HG03521 (cell line): ENCODE data around the gene SSBP3.
"Not testable (repeated sequence)": the region's sequence is repeated elsewhere in the genome, so short reads cannot be mapped to it uniquely, and the experiment has no call there.

Source experiments
- ATAC-seq: cut with Tn5 transposase; IDR thresholded peaks from one replicate; pipeline ENCODE4 v1.9.1; 2021; ENCODE audit warnings: mild to moderate bottlenecking, moderate library complexity; ENCODE audit not compliant: unreplicated experiment

The SSBP3 gene

GRCh38 chr1:54406339-54407153, at the start of gene SSBP3:
SSBP3 (minus strand) TSS chr1:54406394.
- peak; percentile 83 for ATAC-seq

- ATAC-seq = no peak
Measured at GRCh38 chr1:54453509-54453908, 47.3 kb upstream of the SSBP3 start.

GRCh38 chr1:54453022-54453421, 46.8 kb upstream of the SSBP3 start:
- ATAC-seq = no peak

GRCh38 chr1:54449431-54449830, 43.2 kb upstream of the SSBP3 start:
- ATAC-seq = not testable (repeated sequence)

GRCh38 chr1:54448801-54449200, 42.6 kb upstream of the SSBP3 start:
- not testable (repeated sequence) for ATAC-seq

DNA sequence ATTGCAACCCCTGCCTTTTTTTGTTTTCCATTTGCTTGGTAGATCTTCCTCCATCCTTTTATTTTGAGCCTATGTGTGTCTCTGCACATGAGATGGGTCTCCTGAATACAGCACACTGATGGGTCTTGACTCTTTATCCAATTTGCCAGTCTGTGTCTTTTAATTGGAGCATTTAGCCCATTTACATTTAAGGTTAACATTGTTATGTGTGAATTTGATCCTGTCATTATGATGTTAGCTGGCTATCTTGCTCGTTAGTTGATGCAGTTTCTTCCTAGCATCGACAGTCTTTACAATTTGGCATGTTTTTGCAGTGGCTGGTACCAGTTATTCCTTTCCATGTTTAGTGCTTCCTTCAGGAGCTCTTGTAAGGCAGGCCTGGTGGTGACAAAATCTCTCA, 40.9 kb upstream of the SSBP3 start:
- ATAC-seq = not testable (repeated sequence)

DNA sequence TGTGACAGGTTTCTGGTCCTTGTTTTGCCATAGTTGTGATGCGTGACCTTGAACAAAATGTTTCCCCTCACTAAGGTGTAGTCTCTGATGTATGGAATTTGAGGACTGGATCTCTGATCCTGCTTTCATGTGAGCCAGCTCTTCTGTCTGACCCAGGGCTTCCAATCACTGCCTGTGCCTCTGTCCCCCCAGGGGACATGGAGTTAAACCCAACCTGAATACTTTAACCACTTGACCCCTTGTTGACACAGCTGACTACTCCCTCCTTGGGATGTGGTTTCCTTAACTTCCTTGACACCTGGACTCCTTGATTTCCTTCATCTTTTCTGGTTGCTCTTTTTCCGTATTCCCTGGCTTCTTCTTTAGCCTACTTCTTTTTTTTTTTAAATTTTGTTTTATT, 36.0 kb upstream of the SSBP3 start:
- ATAC-seq = no peak

DNA sequence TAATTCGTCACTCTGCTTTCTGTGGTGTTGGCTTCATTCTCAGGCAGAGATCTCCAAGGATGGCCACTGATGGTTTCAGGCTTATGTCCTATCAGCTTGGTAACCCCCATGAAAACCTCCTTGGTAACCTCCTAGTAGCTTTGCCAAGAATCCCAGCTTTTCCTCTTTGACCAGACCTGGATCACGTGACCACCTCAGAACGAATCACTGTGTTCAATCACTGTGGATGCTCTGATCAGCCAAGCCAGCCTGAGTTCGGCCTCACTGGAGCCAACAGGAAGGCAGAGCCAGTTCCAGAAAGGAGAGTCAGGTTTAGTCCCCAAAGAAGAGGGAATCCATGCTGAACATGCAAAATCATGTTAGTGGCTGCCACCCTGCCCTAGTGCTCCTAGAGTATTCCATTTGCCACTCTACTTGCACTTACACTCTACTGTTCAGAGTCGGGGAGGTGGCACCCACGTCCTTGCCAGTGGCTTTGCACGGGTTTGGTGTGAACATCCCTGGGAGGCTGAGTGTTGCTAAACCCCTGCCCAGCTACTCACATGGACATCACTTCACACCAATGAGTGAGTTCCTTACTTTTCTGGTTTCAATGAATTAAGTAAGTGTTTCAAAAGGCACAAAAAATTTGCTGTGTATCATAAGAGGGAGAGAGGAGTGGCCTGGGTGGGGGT, 33.5 kb upstream of the SSBP3 start:
- ATAC-seq = no peak

DNA sequence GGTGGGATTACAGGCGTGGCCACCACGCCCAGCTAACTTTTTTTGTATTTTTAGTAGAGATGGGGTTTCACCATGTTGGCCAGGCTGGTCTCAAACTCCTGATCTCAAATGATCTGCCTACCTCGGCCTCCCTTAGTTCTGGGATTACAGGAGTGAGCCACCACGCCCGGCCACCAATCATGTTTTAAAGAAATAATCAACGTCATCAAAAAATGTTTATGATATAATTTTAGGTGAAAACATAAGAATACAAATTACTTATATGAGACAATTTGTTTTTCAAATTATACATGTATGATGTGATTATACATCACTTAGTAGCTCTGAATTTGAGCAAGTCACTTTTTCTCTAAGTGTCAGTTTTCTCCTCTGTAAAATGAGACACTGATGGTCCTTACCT, 31.6 kb upstream of the SSBP3 start:
- no peak for ATAC-seq

- no peak for ATAC-seq
Measured at GRCh38 chr1:54436826-54437225, 30.6 kb upstream of the SSBP3 start.

GRCh38 chr1:54429838-54430237, 23.6 kb upstream of the SSBP3 start:
- ATAC-seq = no peak

DNA sequence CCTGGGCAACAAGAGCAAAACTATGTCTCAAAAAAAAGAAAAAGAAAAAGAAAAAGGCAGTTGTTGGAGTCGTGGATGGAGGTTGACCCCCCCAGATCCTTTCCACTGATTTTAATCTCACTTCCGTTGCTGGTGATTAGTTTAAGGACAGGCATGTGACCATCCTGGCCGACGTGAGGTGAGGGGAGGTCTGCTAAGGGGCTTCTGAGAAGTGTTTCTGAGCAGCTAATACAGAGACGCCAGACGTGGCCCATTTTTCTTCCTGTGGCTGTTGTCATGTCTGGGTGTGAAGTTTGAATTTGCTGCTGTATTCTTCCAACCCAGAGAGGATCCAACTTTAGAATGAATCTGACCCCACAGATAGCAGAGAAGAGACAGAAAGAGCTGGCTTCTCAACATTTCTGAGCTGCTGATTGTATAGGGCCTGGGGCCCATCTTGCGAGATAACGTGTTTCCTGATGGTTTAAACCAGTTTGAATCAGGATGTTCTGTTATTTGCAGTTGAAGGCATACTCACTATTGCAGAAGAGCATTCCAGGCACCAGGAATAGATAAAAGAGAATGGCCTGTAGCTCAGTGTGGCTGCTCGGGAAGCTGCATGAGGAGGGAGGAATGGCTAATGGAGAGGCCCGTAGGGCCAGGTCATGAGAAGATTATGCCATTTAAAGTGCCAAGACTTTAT, 22.8 kb upstream of the SSBP3 start:
- no peak for ATAC-seq

- no peak for ATAC-seq
Measured at GRCh38 chr1:54425152-54425584, 19.0 kb upstream of the SSBP3 start.

GRCh38 chr1:54424398-54424797, 18.2 kb upstream of the SSBP3 start:
- ATAC-seq = no peak

DNA sequence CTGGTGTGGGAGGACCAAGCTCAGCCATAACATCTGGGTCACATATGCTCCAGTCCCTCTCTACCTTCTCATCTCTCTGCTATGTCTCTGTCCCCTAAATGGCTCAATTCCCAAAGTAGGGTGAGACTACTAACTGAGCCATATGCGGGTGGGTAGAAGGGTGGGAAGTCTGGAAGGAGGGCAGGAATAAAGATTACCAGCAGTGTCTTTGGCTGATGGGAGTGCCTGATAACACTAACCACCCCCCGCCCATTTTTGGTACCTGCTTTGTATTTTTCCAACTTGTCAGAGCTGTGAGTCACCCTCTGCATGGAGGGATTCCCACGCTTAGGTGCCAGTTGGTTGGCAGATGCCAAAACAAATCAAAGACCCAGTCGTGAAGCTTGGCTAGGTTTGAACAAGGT, 14.9 kb upstream of the SSBP3 start:
- no peak for ATAC-seq

DNA sequence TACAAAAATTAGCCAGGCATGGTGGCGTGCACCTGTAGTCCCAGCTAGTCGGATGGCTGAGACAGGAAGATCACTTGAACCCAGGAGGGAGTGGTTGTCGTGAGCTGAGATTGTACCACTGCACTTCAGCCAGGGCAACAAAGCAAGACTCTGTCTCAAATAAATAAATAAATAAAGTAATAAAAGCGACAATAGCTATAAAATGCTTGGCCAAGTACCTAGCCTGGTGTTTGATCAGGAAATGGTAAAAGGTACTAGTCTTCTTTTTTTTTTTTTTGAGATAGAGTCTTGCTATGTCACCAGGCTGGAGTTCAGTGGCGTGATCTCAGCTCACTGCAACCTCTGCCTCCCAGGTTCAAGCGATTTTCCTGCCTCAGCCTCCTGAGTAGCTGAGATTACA, 12.4 kb upstream of the SSBP3 start:
- ATAC-seq = not testable (repeated sequence)

DNA sequence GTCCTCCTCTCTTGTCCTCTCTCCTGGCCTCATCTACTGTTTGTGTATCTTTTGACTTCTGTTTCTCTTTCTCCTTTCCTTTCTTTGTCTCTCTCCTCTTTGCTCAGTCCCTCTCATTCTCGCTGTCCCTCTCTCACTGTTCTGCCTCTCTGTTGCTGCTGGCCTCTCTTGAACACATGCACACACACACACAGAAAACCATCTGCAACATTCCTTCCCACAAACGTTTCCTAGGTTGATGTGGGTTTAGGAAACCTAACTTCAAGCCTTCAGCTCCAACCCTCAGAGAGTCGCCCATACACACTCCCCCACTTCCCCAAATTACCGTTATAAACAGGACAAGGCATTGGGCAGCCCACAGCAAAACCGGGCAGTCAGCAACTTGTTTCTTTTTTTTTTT, 10.9 kb upstream of the SSBP3 start:
- no peak for ATAC-seq

GRCh38 chr1:54416435-54416834, 10.2 kb upstream of the SSBP3 start:
- no peak for ATAC-seq

DNA sequence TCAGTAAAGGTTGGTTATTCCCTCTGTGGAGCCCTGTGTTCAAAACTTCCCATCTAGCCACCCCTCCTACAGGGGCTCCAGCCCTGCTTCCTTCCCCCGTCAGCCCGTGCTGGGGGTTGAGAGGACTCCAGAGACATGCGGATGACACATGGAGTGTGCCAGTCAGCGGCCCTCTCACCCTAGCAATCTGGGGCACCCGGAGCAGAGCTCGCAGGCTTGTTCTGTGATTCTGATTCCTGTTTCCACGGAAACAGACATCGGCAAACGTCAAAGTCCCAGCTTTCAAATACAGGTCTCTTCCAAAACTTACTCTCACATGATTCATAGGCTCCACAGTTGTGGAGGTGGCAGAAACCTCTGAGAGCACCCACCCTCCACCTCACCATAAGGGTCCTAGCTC, 9.8 kb upstream of the SSBP3 start:
- ATAC-seq = no peak

DNA sequence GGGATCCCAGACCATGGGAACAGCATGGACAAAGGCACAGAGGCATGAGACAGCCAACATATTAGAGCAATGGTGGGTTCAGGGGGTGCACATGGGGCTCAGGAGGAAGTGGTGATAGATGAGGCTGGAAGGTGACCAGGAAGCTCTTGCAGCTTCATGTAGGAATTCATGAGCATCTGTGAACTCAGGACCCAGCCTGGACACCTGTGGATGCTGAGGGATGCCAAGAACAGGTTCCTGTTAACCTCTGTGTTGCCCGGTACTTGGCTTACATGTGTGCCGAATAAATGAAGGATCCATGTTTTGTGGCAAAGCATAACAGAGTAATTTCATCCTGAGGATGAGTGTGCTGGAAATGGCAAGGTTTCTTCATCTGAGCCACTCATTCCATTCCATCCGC, 9.3 kb upstream of the SSBP3 start:
- ATAC-seq = no peak

- ATAC-seq = no peak
Measured at GRCh38 chr1:54413732-54414131, 7.5 kb upstream of the SSBP3 start.

DNA sequence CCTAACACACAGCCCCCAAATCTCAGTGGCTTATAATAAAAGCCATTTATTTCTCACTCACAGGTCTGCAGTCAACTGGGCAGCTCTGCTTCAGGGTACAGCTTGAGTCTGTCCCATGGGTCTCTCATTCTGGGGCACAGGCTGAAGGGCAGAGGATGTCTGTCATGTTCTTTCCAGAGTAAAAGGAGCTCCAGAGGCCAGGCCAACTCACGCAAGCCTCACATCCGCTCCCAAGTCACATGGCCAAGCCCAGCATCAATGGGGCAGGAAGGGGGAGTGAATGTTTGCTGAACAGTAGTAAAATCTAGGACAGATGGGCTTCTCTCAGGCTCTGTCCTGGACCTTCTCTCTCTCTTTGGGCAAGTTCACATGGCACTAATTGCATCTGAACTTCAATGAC, 7.1 kb upstream of the SSBP3 start:
- ATAC-seq = no peak
